Measurements from ENCODE around the gene IL18R1.

The IL18R1 gene

DNA sequence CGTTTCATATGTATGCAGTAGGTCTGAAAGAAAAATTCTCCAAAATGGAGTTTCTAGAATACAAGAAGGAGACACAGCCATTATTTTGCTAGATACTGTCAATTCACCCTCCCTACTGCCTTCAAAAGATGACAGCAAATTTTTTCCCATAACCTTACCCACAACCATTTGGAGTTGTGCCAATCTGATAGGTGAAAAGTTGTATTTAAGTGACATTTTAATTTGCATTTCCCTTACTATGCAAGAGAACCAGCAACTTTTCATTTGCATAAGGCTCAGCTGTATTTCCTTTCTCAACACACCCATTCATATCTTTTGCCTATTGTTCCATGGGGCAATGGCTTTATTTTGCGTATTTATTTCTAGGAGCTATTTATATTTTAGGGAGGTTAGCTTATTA, 36.0 kb downstream of the IL18R1 start:
- no peak overlapping the region for H3K4me3 ChIP-seq (ENCODE audit: low read depth, low read length)
- no peak for TF ChIP-seq CTCF (IDR thresholded peaks at IDR 0.05; ENCODE audit: low read depth, low read length)

DNA sequence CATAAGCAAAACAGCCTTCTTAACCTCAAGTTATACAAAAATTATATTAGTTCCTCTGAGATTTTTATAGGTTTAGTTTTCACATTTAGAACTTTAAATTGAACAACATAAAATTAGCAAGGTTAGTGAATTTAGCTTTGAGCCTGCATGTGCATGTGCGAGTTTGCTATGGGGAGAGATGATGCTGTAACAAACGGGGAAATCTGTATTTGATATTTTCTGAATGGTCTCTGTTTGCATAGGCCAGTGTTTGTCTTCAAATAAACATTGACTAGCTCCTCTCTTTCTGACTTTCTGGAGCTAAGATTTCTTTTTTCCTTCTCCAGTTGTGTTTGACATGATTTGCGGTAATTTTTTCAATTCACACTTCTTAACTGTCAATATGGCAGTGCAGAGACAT, 36.5 kb downstream of the IL18R1 start:
- no peak overlapping the region for H3K4me3 ChIP-seq (ENCODE audit: low read depth, low read length)
- no peak for TF ChIP-seq CTCF (IDR thresholded peaks at IDR 0.05; ENCODE audit: low read depth, low read length)

- TF ChIP-seq CTCF (IDR thresholded peaks at IDR 0.05; ENCODE audit: low read depth, low read length), result no peak
- H3K4me3 ChIP-seq (ENCODE audit: low read depth, low read length), result no peak overlapping the region
These were observed 37.3 kb downstream of the IL18R1 start for GRCh38 chr2:102392942-102393341.

- no peak for TF ChIP-seq CTCF (IDR thresholded peaks at IDR 0.05; ENCODE audit: low read depth, low read length)
These were observed 40.4 kb downstream of the IL18R1 start for GRCh38 chr2:102396012-102396411.

DNA sequence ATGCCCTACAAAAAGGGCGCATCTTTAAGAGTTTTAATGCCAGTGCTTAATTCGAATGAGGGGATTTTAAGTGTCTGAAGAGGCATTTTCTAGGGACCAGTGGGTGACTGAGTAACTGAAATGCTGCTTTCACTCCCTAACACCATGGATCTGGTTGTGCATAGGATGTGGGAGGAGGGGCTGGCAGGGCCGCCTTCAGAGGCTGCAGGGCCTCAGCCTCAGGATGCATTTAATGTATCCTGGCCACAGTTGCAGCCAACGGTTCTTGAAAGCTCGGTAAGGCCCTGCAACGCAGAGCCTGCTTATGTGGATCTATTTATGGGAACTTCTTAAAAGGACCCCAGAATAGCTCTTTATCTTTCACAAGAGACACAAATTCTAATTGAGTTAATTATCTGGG, 41.6 kb downstream of the IL18R1 start:
- no peak overlapping the region for H3K4me3 ChIP-seq (ENCODE audit: low read depth, low read length)
- TF ChIP-seq CTCF (IDR thresholded peaks at IDR 0.05; ENCODE audit: low read depth, low read length), result no peak

More at GRCh38 chr2:102396012-102396411, 40.4 kb downstream of the IL18R1 start:
- H3K4me3 ChIP-seq (ENCODE audit: low read depth, low read length), result no peak overlapping the region

- no peak for TF ChIP-seq CTCF (IDR thresholded peaks at IDR 0.05; ENCODE audit: low read depth, low read length)
These were observed 44.0 kb downstream of the IL18R1 start for GRCh38 chr2:102399499-102400141.

DNA sequence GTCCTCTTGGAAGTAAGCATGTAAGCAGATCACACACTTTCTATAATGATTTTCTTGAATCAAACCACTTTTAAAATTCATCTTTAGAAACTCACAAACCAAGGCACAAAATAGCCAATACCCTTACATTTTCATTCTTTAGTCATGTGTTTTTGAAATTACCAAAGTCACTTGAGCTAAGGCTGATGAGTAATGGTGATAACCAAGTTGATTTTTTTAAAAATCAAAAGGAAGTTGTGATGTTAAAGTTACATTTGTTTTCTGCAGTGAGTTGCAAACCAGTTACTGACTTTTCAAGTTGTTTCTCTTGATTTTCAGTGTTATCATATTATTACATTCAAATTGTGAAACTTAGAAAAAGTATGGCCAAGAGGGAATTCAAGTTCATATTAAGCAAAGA, 45.9 kb downstream of the IL18R1 start:
- H3K4me3 ChIP-seq (ENCODE audit: low read depth, low read length), result no peak overlapping the region
- no peak for TF ChIP-seq CTCF (IDR thresholded peaks at IDR 0.05; ENCODE audit: low read depth, low read length)

More at GRCh38 chr2:102399499-102400141, 44.0 kb downstream of the IL18R1 start:
- H3K4me3 ChIP-seq (ENCODE audit: low read depth, low read length), result no peak overlapping the region

Data from WI38 (cell line).